ENCODE results near the gene KRTAP3-1. TPM values are rescaled to one million over a fixed set of nuclear protein-coding genes. Genes with fewer than 3 reads are reported as not detected.

KRTAP3-1 gene
- total and polyA plus RNA-seq, 8 donors, result 0.19 TPM; not detected in 7

Other genes with a start within 250 kb of the KRTAP3-1 start
Only the 30 nearest of the 37 such genes appear.
- not detected for gene KRT28, start 209.2 kb downstream of the KRTAP3-1 start, total RNA-seq
- not detected for gene KRT28, start 209.2 kb downstream of the KRTAP3-1 start, polyA plus RNA-seq
- 10 to 100 TPM; 13.9 to 25.5 (median 19.6) TPM for gene KRT10, start 186.5 kb downstream of the KRTAP3-1 start, total RNA-seq
- 10 to 100 TPM; 29.2 to 31.0 TPM for gene KRT10, start 186.5 kb downstream of the KRTAP3-1 start, polyA plus RNA-seq
- gene KRT12, start 141.9 kb downstream of the KRTAP3-1 start, total RNA-seq, result not detected
- gene KRT12, start 141.9 kb downstream of the KRTAP3-1 start, polyA plus RNA-seq, result not detected
- under 1 TPM in 1 of 6 donors, not detected in 5; 0.63 TPM for gene KRT20, start 123.9 kb downstream of the KRTAP3-1 start, total RNA-seq
- gene KRT20, start 123.9 kb downstream of the KRTAP3-1 start, polyA plus RNA-seq, result under 1 TPM in 1 of 2 donors, not detected in 1; 0.46 TPM
- gene KRT23, start 71.5 kb downstream of the KRTAP3-1 start, total RNA-seq, result 10 to 100 TPM in 2 of 6 donors, 1 to 10 TPM in 1, under 1 TPM in 3; 0.78 to 17.7 (median 1.1) TPM
- gene KRT23, start 71.5 kb downstream of the KRTAP3-1 start, polyA plus RNA-seq, result 1 to 10 TPM in 1 of 2 donors, under 1 TPM in 1; 0.59 to 7.6 TPM
- not detected for gene KRT39, start 42.2 kb downstream of the KRTAP3-1 start, total RNA-seq
- gene KRT39, start 42.2 kb downstream of the KRTAP3-1 start, polyA plus RNA-seq, result not detected
- gene KRT40, start 24.8 kb downstream of the KRTAP3-1 start, total RNA-seq, result under 1 TPM in 3 of 6 donors, not detected in 3; 0.09 to 0.24 (median 0.20) TPM
- gene KRT40, start 24.8 kb downstream of the KRTAP3-1 start, polyA plus RNA-seq, result 1 to 10 TPM in 1 of 2 donors, under 1 TPM in 1; 0.61 to 1.0 TPM
- not detected for gene KRTAP3-3, start 15.0 kb downstream of the KRTAP3-1 start, total RNA-seq
- gene KRTAP3-3, start 15.0 kb downstream of the KRTAP3-1 start, polyA plus RNA-seq, result under 1 TPM in 1 of 2 donors, not detected in 1; 0.30 TPM
- gene KRTAP3-2, start 9.2 kb downstream of the KRTAP3-1 start, total RNA-seq, result not detected
- gene KRTAP3-2, start 9.2 kb downstream of the KRTAP3-1 start, polyA plus RNA-seq, result not detected
- not detected for gene KRTAP1-5, start 18.1 kb upstream of the KRTAP3-1 start, total RNA-seq
- gene KRTAP1-5, start 18.1 kb upstream of the KRTAP3-1 start, polyA plus RNA-seq, result not detected
- gene KRTAP1-4, start 21.1 kb upstream of the KRTAP3-1 start, total RNA-seq, result not detected
- gene KRTAP1-4, start 21.1 kb upstream of the KRTAP3-1 start, polyA plus RNA-seq, result not detected
- gene KRTAP1-3, start 25.7 kb upstream of the KRTAP3-1 start, total RNA-seq, result not detected
- not detected for gene KRTAP1-3, start 25.7 kb upstream of the KRTAP3-1 start, polyA plus RNA-seq
- gene KRTAP1-1, start 32.3 kb upstream of the KRTAP3-1 start, total RNA-seq, result under 1 TPM in 3 of 6 donors, not detected in 3; 0.16 to 0.46 (median 0.31) TPM
- under 1 TPM in 1 of 2 donors, not detected in 1; 0.68 TPM for gene KRTAP1-1, start 32.3 kb upstream of the KRTAP3-1 start, polyA plus RNA-seq
- not detected for gene KRTAP2-1, start 38.2 kb upstream of the KRTAP3-1 start, total RNA-seq
- gene KRTAP2-1, start 38.2 kb upstream of the KRTAP3-1 start, polyA plus RNA-seq, result not detected
- not detected for gene KRTAP2-2, start 46.1 kb upstream of the KRTAP3-1 start, total RNA-seq
- gene KRTAP2-2, start 46.1 kb upstream of the KRTAP3-1 start, polyA plus RNA-seq, result not detected
- not detected for gene KRTAP2-3, start 51.0 kb upstream of the KRTAP3-1 start, total RNA-seq
- gene KRTAP2-3, start 51.0 kb upstream of the KRTAP3-1 start, polyA plus RNA-seq, result not detected
- gene KRTAP2-4, start 56.8 kb upstream of the KRTAP3-1 start, total RNA-seq, result not detected
- not detected for gene KRTAP2-4, start 56.8 kb upstream of the KRTAP3-1 start, polyA plus RNA-seq
- gene KRTAP4-7, start 75.0 kb upstream of the KRTAP3-1 start, total RNA-seq, result not detected
- gene KRTAP4-7, start 75.0 kb upstream of the KRTAP3-1 start, polyA plus RNA-seq, result not detected
- not detected for gene KRTAP4-8, start 89.0 kb upstream of the KRTAP3-1 start, total RNA-seq
- not detected for gene KRTAP4-8, start 89.0 kb upstream of the KRTAP3-1 start, polyA plus RNA-seq
- not detected for gene KRTAP4-16, start 93.1 kb upstream of the KRTAP3-1 start, total RNA-seq
- gene KRTAP4-16, start 93.1 kb upstream of the KRTAP3-1 start, polyA plus RNA-seq, result not detected
- not detected for gene KRTAP4-9, start 96.3 kb upstream of the KRTAP3-1 start, total RNA-seq
- not detected for gene KRTAP4-9, start 96.3 kb upstream of the KRTAP3-1 start, polyA plus RNA-seq
- gene KRTAP4-11, start 109.2 kb upstream of the KRTAP3-1 start, total RNA-seq, result not detected
- gene KRTAP4-11, start 109.2 kb upstream of the KRTAP3-1 start, polyA plus RNA-seq, result not detected
- not detected for gene KRTAP4-12, start 115.1 kb upstream of the KRTAP3-1 start, total RNA-seq
- not detected for gene KRTAP4-12, start 115.1 kb upstream of the KRTAP3-1 start, polyA plus RNA-seq
- gene KRTAP4-6, start 131.4 kb upstream of the KRTAP3-1 start, total RNA-seq, result not detected
- gene KRTAP4-6, start 131.4 kb upstream of the KRTAP3-1 start, polyA plus RNA-seq, result not detected
- not detected for gene KRTAP4-5, start 140.7 kb upstream of the KRTAP3-1 start, total RNA-seq
- gene KRTAP4-5, start 140.7 kb upstream of the KRTAP3-1 start, polyA plus RNA-seq, result not detected
- not detected for gene KRTAP4-4, start 151.6 kb upstream of the KRTAP3-1 start, total RNA-seq
- gene KRTAP4-4, start 151.6 kb upstream of the KRTAP3-1 start, polyA plus RNA-seq, result not detected
- not detected for gene KRTAP4-3, start 159.1 kb upstream of the KRTAP3-1 start, total RNA-seq
- gene KRTAP4-3, start 159.1 kb upstream of the KRTAP3-1 start, polyA plus RNA-seq, result not detected
- not detected for gene KRTAP4-2, start 169.1 kb upstream of the KRTAP3-1 start, total RNA-seq
- not detected for gene KRTAP4-2, start 169.1 kb upstream of the KRTAP3-1 start, polyA plus RNA-seq
- not detected for gene KRTAP4-1, start 175.8 kb upstream of the KRTAP3-1 start, total RNA-seq
- not detected for gene KRTAP4-1, start 175.8 kb upstream of the KRTAP3-1 start, polyA plus RNA-seq
- not detected for gene KRTAP9-1, start 180.8 kb upstream of the KRTAP3-1 start, total RNA-seq
- gene KRTAP9-1, start 180.8 kb upstream of the KRTAP3-1 start, polyA plus RNA-seq, result not detected

All from pancreas (tissue), 8 donors.